Fibroblast of lung (primary cell): ENCODE data around the gene TMPO.

Experiments
- CTCF ChIP-seq, 2 donors: IDR thresholded peaks in 1 of 2; conservative IDR thresholded peaks in 1 of 2; 1 replicate in 1 of 2; 2 replicates in 1 of 2; pipeline ENCODE4 v1.5.1; 2011 to 2012; ENCODE audit warnings: low read length in 2 of 2, control low read depth in 1 of 2, inconsistent platforms in 1 of 2, low read depth in 1 of 2, mild to moderate bottlenecking in 1 of 2
- EZH2 ChIP-seq: IDR thresholded peaks from 2 replicates; pipeline ENCODE4 v1.5.1; 2012; ENCODE audit warnings: low read length, control low read depth, mild to moderate bottlenecking; ENCODE audit errors: missing control alignments

GRCh38 chr12:98595243-98595988, 80.0 kb downstream of the TMPO start:
- TF ChIP-seq CTCF (conservative IDR thresholded peaks at IDR 0.05 in 1 of 2, IDR thresholded peaks at IDR 0.05 in 1 of 2; ENCODE audit: low read depth in 1 of 2, low read length in 2 of 2) (no peak), EZH2 (no peak)
